GM21723 (cell line): Measurements from ENCODE around the gene INMT.

ENCODE experiments used
- ATAC-seq: cut with Tn5 transposase; IDR thresholded peaks from one replicate; pipeline ENCODE4 v1.9.1; 2021; ENCODE audit warnings: mild to moderate bottlenecking, moderate library complexity; ENCODE audit not compliant: unreplicated experiment

Gene INMT

GRCh38 chr7:30805931-30806330 lies 54.0 kb downstream of the INMT start:
- ATAC-seq, result no peak
